ENCODE data around the gene CMTM8. TPM values are rescaled to one million over a fixed set of nuclear protein-coding genes. Genes with fewer than 3 reads are reported as not detected.

CMTM8 gene
- total and polyA plus RNA-seq, 2 donors (not counting 1 experiment from before 2014, with no cell fraction given) = under 0.01 to 0.50 TPM

- no peak for TF ChIP-seq EZH2 (IDR thresholded peaks at IDR 0.05; ENCODE audit: low read length, missing control alignments)
- TF ChIP-seq, protein P1, sequence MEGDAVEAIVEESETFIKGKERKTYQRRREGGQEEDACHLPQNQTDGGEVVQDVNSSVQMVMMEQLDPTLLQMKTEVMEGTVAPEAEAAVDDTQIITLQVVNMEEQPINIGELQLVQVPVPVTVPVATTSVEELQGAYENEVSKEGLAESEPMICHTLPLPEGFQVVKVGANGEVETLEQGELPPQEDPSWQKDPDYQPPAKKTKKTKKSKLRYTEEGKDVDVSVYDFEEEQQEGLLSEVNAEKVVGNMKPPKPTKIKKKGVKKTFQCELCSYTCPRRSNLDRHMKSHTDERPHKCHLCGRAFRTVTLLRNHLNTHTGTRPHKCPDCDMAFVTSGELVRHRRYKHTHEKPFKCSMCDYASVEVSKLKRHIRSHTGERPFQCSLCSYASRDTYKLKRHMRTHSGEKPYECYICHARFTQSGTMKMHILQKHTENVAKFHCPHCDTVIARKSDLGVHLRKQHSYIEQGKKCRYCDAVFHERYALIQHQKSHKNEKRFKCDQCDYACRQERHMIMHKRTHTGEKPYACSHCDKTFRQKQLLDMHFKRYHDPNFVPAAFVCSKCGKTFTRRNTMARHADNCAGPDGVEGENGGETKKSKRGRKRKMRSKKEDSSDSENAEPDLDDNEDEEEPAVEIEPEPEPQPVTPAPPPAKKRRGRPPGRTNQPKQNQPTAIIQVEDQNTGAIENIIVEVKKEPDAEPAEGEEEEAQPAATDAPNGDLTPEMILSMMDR (conservative IDR thresholded peaks at IDR 0.05 in 1 of 2, IDR thresholded peaks at IDR 0.05 in 1 of 2; ENCODE audit: low read depth in 1 of 2, low read length in 2 of 2) = no peak
- H3K27me3 ChIP-seq (ENCODE audit: control insufficient read depth, insufficient read depth, low read length) = peaks cover 3% of the 10 kb centered on the region
- H3K9ac ChIP-seq (ENCODE audit: insufficient read depth, low read length) = no peak overlapping the region
- H3K9me3 ChIP-seq (ENCODE audit: control insufficient read depth, insufficient read depth, low read depth, low read length) = no peaks in the 10 kb centered on the region
- H3K79me2 ChIP-seq (ENCODE audit: control insufficient read depth, insufficient read depth, low read length) = no peaks in the 10 kb centered on the region
- no peak overlapping the region for H2AFZ ChIP-seq (ENCODE audit: low read length)
- no peaks in the 10 kb centered on the region for H3K36me3 ChIP-seq (ENCODE audit: control insufficient read depth, insufficient read depth, low read length)
- no peak overlapping the region for H3K27ac ChIP-seq (ENCODE audit: insufficient read depth, low read length)
- no peaks in the 10 kb centered on the region for H3K4me1 ChIP-seq (ENCODE audit: control insufficient read depth, extremely low read depth, insufficient read depth, low read length)
- H4K20me1 ChIP-seq (ENCODE audit: control insufficient read depth, extremely low read depth, insufficient read depth, low read length) = no peaks in the 10 kb centered on the region
- H3K4me2 ChIP-seq (ENCODE audit: extremely low read depth, insufficient read depth, low read length) = no peak overlapping the region
- no peak overlapping the region for H3K4me3 ChIP-seq (replicated peaks in 1 of 4; ENCODE audit: control extremely low read depth in 1 of 4, insufficient read depth in 1 of 4, low read depth in 3 of 4, low read length in 4 of 4)
- no peak for DNase-seq (ENCODE audit: low read depth in 2 of 2)
Observed at GRCh38 chr3:32316976-32317375, 78.5 kb downstream of the CMTM8 start.

DNA sequence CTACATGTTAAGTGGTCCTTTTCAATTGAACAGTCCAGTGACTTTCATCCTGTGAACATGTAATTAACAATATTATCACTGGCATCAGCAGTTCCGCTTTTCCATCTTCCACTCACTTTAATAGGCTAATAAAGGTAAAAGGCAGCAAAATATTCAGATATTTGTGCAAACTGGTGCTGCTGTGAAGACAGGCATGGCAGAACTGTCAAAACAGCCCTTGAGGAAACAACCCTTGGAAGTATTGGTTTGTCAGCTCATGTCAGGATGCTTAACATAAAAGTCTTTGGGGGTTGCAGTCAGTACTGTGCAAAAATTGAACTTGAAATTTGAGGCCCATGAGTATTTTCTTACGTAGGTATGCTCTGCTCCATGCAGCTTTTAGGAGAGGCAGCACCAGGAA lies 81.1 kb downstream of the CMTM8 start:
- no peak overlapping the region for H3K9ac ChIP-seq (ENCODE audit: insufficient read depth, low read length)
- H3K4me2 ChIP-seq (ENCODE audit: extremely low read depth, insufficient read depth, low read length) = no peak overlapping the region
- H3K36me3 ChIP-seq (ENCODE audit: control insufficient read depth, insufficient read depth, low read length) = no peaks in the 10 kb centered on the region
- no peaks in the 10 kb centered on the region for H3K79me2 ChIP-seq (ENCODE audit: control insufficient read depth, insufficient read depth, low read length)
- H3K4me1 ChIP-seq (ENCODE audit: control insufficient read depth, extremely low read depth, insufficient read depth, low read length) = no peaks in the 10 kb centered on the region
- no peaks in the 10 kb centered on the region for H4K20me1 ChIP-seq (ENCODE audit: control insufficient read depth, extremely low read depth, insufficient read depth, low read length)
- no peaks in the 10 kb centered on the region for H3K27me3 ChIP-seq (ENCODE audit: control insufficient read depth, insufficient read depth, low read length)
- H3K4me3 ChIP-seq (replicated peaks in 1 of 4; ENCODE audit: control extremely low read depth in 1 of 4, insufficient read depth in 1 of 4, low read depth in 3 of 4, low read length in 4 of 4) = no peak overlapping the region
- no peaks in the 10 kb centered on the region for H3K9me3 ChIP-seq (ENCODE audit: control insufficient read depth, insufficient read depth, low read depth, low read length)
- H2AFZ ChIP-seq (ENCODE audit: low read length) = no peak overlapping the region
- DNase-seq (ENCODE audit: low read depth in 2 of 2) = no peak
- TF ChIP-seq, protein P1 (conservative IDR thresholded peaks at IDR 0.05 in 1 of 2, IDR thresholded peaks at IDR 0.05 in 1 of 2; ENCODE audit: low read depth in 1 of 2, low read length in 2 of 2) = no peak
- TF ChIP-seq EZH2 (IDR thresholded peaks at IDR 0.05; ENCODE audit: low read length, missing control alignments) = no peak
- H3K27ac ChIP-seq (ENCODE audit: insufficient read depth, low read length) = no peak overlapping the region

DNA sequence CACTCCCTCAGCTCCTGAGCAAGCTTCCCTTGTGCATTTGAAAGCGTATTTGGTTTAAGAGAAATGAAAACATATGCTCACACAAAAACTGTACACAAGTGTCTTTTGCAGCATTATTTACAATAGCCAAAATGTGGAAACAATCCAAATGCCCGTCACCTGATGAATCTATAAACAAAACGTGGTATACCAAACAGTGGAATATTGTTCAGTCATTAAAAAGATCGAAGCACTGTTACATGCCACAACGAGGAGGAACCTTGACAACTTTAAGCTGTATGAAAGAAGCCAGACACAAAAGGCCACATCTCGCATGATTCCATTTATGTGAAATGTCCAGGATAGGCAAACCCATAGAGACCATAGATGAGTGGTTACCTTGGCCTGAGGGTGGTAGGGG lies 81.6 kb downstream of the CMTM8 start:
- Histone ChIP-seq H3K27ac (ENCODE audit: insufficient read depth, low read length) (no peak overlapping the region), H3K9ac (ENCODE audit: insufficient read depth, low read length) (no peak overlapping the region), H3K4me3 (replicated peaks in 1 of 4; ENCODE audit: control extremely low read depth in 1 of 4, insufficient read depth in 1 of 4, low read depth in 3 of 4, low read length in 4 of 4) (no peak overlapping the region), H3K79me2 (ENCODE audit: control insufficient read depth, insufficient read depth, low read length) (no peaks in the 10 kb centered on the region), H3K9me3 (ENCODE audit: control insufficient read depth, insufficient read depth, low read depth, low read length) (no peaks in the 10 kb centered on the region), H3K36me3 (ENCODE audit: control insufficient read depth, insufficient read depth, low read length) (no peaks in the 10 kb centered on the region), H3K4me1 (ENCODE audit: control insufficient read depth, extremely low read depth, insufficient read depth, low read length) (no peaks in the 10 kb centered on the region), H3K27me3 (ENCODE audit: control insufficient read depth, insufficient read depth, low read length) (peaks cover 3% of the 10 kb centered on the region), H4K20me1 (ENCODE audit: control insufficient read depth, extremely low read depth, insufficient read depth, low read length) (no peaks in the 10 kb centered on the region), H2AFZ (ENCODE audit: low read length) (no peak overlapping the region), H3K4me2 (ENCODE audit: extremely low read depth, insufficient read depth, low read length) (no peak overlapping the region)
- TF ChIP-seq, protein P1 (conservative IDR thresholded peaks at IDR 0.05 in 1 of 2, IDR thresholded peaks at IDR 0.05 in 1 of 2; ENCODE audit: low read depth in 1 of 2, low read length in 2 of 2) = no peak
- TF ChIP-seq EZH2 (IDR thresholded peaks at IDR 0.05; ENCODE audit: low read length, missing control alignments) = no peak
- DNase-seq (ENCODE audit: low read depth in 2 of 2) = no peak

Measured in fibroblast of lung (primary cell).